HL-60 (cell line): ENCODE measurements around the gene SH3RF3.

Source experiments
- DNase-seq, 2 experiments: peaks; one replicate each; pipeline ENCODE4 v3.0.0-alpha.2; 2010 to 2020; ENCODE audit warnings: low read depth in 1 of 2, low spot score in 1 of 2
- H3K27ac ChIP-seq: fragments of 250-450 bp; sonication (Bioruptor Pico); replicated peaks from 2 replicates; pipeline ENCODE4 v1.5.1; 2020; ENCODE audit warnings: mild to moderate bottlenecking, moderate library complexity
- H3K27me3 ChIP-seq: fragments of 250-450 bp; sonication (Bioruptor Pico); 2 replicates; pipeline ENCODE4 v1.5.1; 2021; ENCODE audit warnings: mild to moderate bottlenecking, moderate library complexity; ENCODE audit not compliant: insufficient read depth, poor library complexity, severe bottlenecking
- H3K4me3 ChIP-seq: replicated peaks from 2 replicates; pipeline ENCODE4 v1.5.1; 2011; ENCODE audit warnings: mild to moderate bottlenecking, control low read depth, low read length; ENCODE audit not compliant: insufficient read depth
- GABPA ChIP-seq: IDR thresholded peaks from 2 replicates; pipeline ENCODE4 v1.6.1; 2012; ENCODE audit warnings: low read depth
- POLR2AphosphoS5 ChIP-seq: IDR thresholded peaks from 2 replicates; pipeline ENCODE4 v1.6.1; 2012; ENCODE audit warnings: low read depth
- SPI1 ChIP-seq: IDR thresholded peaks from 2 replicates; pipeline ENCODE4 v1.6.1; 2012; ENCODE audit warnings: low read depth, mild to moderate bottlenecking, borderline replicate concordance
- TF ChIP-seq, protein P1 (sequence below): IDR thresholded peaks from one replicate; pipeline ENCODE4 v1.5.1; 2011; ENCODE audit warnings: low read length, control low read depth, inconsistent platforms; ENCODE audit not compliant: insufficient read depth
- TF ChIP-seq, protein P2 (sequence below): IDR thresholded peaks from 2 replicates; pipeline ENCODE4 v1.6.1; 2012; ENCODE audit warnings: low read depth; ENCODE audit not compliant: insufficient replicate concordance

Gene SH3RF3

GRCh38 chr2:109346601-109347228 lies 217.7 kb downstream of the SH3RF3 start:
- Histone ChIP-seq H3K27me3 (no peaks in the 10 kb centered on the region), H3K27ac (no peak overlapping the region), H3K4me3 (no peak overlapping the region)
- DNase-seq = no peak
- TF ChIP-seq GABPA (no peak), SPI1 (no peak), POLR2AphosphoS5 (no peak)
- TF ChIP-seq, protein P1, sequence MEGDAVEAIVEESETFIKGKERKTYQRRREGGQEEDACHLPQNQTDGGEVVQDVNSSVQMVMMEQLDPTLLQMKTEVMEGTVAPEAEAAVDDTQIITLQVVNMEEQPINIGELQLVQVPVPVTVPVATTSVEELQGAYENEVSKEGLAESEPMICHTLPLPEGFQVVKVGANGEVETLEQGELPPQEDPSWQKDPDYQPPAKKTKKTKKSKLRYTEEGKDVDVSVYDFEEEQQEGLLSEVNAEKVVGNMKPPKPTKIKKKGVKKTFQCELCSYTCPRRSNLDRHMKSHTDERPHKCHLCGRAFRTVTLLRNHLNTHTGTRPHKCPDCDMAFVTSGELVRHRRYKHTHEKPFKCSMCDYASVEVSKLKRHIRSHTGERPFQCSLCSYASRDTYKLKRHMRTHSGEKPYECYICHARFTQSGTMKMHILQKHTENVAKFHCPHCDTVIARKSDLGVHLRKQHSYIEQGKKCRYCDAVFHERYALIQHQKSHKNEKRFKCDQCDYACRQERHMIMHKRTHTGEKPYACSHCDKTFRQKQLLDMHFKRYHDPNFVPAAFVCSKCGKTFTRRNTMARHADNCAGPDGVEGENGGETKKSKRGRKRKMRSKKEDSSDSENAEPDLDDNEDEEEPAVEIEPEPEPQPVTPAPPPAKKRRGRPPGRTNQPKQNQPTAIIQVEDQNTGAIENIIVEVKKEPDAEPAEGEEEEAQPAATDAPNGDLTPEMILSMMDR = no peak
- TF ChIP-seq, protein P2, sequence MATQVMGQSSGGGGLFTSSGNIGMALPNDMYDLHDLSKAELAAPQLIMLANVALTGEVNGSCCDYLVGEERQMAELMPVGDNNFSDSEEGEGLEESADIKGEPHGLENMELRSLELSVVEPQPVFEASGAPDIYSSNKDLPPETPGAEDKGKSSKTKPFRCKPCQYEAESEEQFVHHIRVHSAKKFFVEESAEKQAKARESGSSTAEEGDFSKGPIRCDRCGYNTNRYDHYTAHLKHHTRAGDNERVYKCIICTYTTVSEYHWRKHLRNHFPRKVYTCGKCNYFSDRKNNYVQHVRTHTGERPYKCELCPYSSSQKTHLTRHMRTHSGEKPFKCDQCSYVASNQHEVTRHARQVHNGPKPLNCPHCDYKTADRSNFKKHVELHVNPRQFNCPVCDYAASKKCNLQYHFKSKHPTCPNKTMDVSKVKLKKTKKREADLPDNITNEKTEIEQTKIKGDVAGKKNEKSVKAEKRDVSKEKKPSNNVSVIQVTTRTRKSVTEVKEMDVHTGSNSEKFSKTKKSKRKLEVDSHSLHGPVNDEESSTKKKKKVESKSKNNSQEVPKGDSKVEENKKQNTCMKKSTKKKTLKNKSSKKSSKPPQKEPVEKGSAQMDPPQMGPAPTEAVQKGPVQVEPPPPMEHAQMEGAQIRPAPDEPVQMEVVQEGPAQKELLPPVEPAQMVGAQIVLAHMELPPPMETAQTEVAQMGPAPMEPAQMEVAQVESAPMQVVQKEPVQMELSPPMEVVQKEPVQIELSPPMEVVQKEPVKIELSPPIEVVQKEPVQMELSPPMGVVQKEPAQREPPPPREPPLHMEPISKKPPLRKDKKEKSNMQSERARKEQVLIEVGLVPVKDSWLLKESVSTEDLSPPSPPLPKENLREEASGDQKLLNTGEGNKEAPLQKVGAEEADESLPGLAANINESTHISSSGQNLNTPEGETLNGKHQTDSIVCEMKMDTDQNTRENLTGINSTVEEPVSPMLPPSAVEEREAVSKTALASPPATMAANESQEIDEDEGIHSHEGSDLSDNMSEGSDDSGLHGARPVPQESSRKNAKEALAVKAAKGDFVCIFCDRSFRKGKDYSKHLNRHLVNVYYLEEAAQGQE = no peak

GRCh38 chr2:109347626-109348025 lies 218.6 kb downstream of the SH3RF3 start:
- TF ChIP-seq SPI1 = no peak
- TF ChIP-seq POLR2AphosphoS5 = no peak
- TF ChIP-seq, protein P2 = no peak
- TF ChIP-seq, protein P1 = no peak
- TF ChIP-seq GABPA = no peak
- DNase-seq = no peak
- Histone ChIP-seq H3K27me3 (no peaks in the 10 kb centered on the region), H3K27ac (no peak overlapping the region), H3K4me3 (no peak overlapping the region)

- Histone ChIP-seq H3K27ac (no peak overlapping the region), H3K27me3 (no peaks in the 10 kb centered on the region), H3K4me3 (no peak overlapping the region)
- no peak for TF ChIP-seq GABPA
- TF ChIP-seq, protein P2 = no peak
- TF ChIP-seq, protein P1 = no peak
- TF ChIP-seq SPI1 = no peak
- no peak for TF ChIP-seq POLR2AphosphoS5
- no peak for DNase-seq
Measured at GRCh38 chr2:109348190-109348589, 219.2 kb downstream of the SH3RF3 start.
